KBM-7 (cell line): ENCODE results near the gene SLC44A1.

Experiments
- DNase-seq: peaks from one replicate; pipeline ENCODE4 v3.0.0-alpha.2; 2015
- in situ Hi-C: fragments of 300-500 bp; cut with MboI; formaldehyde crosslinking; loops from 2 replicates; pipeline ENCODE4 v1.14.3; 2020; ENCODE audit warnings: low sequenced_read_pairs, low pct_unique_long_range_greater_than_20kb, mixed read lengths

SLC44A1 gene

DNA sequence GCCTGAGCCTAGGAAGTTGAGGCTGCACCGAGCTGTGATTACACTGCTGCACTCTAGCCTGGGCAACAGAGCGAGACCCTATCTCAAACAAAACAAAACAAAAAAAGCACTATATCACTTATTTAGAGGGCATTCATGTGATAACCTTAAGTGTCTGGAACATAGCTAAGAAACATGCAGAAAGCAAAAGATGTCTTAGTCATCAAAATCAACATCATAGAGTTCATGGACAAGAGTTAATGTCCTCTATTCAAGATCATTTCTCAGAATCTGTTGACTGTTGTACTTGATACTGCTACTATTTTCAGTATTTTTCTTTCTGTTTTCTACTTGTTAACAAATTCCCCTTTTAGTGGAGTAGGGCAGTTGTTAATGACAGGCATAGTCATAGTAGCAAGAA is 228.8 kb downstream of the SLC44A1 start:
- in situ Hi-C loops, result no loop called here
- no peak for DNase-seq

DNA sequence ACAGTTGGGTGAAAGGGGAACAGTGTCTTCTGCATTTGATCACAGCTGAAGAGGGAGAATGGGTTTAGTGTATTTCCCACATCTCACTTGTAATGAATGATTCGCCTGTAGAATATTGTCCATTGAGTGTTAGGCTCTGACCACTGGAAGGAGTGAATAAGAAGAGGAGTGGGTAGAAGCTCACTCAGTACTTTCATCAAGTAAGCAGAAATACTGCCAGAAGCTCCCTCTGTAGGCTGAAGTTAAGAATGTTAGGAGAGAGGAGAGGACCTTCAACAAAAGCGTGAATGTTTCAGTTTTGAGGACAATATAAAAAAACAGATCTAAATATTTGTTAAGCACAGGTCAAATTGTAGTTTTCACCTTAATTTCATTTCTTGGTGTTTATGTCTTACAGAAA is 230.9 kb downstream of the SLC44A1 start:
- in situ Hi-C loops, result no loop called here
- peak; percentile 7 for DNase-seq

DNA sequence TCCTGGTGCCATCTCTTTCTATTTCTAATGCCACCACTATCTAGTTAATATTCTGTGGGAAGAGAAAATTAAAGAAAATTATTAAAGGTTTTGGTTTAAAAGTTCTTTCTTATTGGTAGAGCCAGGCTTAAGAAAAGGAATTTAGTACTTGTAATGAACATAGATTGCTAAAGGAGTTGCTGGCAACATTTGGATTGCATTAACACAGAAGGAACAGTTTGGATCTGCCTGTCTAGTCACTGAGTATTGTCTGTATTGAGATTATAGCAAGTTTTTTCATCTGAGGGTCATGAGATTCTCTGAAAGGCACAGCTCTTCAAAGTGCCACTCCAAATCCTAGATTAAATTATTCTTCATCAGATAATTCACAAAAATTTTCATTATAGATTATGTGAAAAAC is 235.4 kb downstream of the SLC44A1 start:
- no peak for DNase-seq
- in situ Hi-C loops, result no loop called here

DNA sequence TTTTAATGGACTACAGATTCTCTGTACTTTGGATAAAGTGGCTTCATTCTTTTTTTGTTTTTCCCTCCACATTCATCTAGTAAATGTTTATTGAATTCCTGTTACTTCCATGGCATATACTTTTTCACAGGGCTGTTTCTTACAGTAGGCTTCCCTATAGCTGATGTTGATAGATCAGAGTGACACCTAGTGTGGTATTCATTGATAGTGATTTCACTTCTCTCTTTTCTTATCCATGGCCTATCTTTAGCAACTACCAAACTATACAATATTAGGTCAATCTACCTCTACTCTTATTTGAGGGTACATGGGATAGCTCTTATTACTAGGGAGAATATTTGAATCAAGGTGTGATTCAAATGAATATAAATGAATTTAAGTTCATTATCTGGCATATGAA is 239.2 kb downstream of the SLC44A1 start:
- no peak for DNase-seq
- in situ Hi-C loops, result no loop called here

DNA sequence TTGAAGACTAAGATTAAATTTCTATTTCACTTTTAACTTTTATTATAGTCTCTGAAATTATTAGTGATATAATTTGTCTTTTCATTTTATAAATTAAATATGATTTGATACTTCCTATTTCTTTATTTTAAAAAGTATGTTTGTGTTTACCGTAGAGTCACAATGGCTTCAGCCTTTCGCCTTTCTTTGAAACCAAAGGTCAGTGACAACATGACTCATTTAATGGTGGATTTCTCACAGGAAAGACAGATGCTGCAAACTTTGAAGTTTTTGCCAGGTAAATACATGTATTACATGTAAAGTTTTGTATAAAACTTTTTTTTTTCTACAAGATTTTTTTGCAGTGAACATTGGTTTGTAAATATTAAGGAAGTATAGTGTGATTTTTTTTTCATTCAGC is 239.8 kb downstream of the SLC44A1 start:
- in situ Hi-C loops, result no loop called here

DNA sequence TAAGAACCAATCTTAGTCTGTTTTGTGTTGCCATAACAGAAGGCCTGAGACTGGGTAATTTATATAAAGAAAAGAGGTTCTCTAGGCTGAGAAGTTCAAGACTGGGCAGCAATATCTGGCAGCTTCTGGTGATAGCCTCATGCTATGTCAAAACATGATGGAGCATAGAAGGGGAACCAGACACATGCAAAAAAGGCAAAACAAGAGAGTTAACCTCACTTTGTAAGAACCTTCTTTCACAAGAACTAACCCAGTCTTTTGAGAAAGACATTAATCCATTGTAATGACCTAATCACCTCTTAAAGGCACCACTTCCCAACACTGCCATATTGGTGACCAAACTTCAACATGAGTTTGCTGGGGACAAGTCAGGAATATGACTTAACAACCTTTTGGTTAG is 240.7 kb downstream of the SLC44A1 start:
- DNase-seq, result no peak
- in situ Hi-C loops, result no loop called here

More for the DNA sequence above, 239.8 kb downstream of the SLC44A1 start:
- no peak for DNase-seq
